Measurements from ENCODE around the gene ARMC8. TPM values are rescaled to one million over a fixed set of nuclear protein-coding genes. Genes with fewer than 3 reads are reported as not detected.
"Not testable (repeated sequence)": the region's sequence is repeated elsewhere in the genome, so short reads cannot be mapped to it uniquely, and the experiment has no call there.

ARMC8 gene
- total RNA-seq: 48.9 TPM

- ATAC-seq: peak; percentile 84
- peak; percentile 75 for DNase-seq (ENCODE audit: low spot score)
- intact Hi-C loops (cut with DNase I): no loop called here
These were observed at the start of gene ARMC8 for GRCh38 chr3:138187296-138188012. ARMC8 (plus strand) TSS chr3:138187301; CDS start chr3:138187555, 254 bp downstream.

GRCh38 chr3:138137861-138138260 is 49.2 kb upstream of the ARMC8 start:
- intact Hi-C loops (cut with DNase I): no loop called here
- ATAC-seq (no peak), DNase-seq (ENCODE audit: low spot score) (no peak)

- no peak for ATAC-seq
- intact Hi-C loops (cut with DNase I): no loop called here
- DNase-seq (ENCODE audit: low spot score): no peak
These were observed 47.4 kb upstream of the ARMC8 start for GRCh38 chr3:138139691-138140090.

GRCh38 chr3:138140940-138141339 is 46.2 kb upstream of the ARMC8 start:
- intact Hi-C loops (cut with DNase I): no loop called here
- DNase-seq (ENCODE audit: low spot score) (no peak), ATAC-seq (no peak)

- intact Hi-C loops (cut with DNase I); ATAC-seq; DNase-seq (ENCODE audit: low spot score): not testable (repeated sequence)
These were observed 44.9 kb upstream of the ARMC8 start for GRCh38 chr3:138142181-138142580.

GRCh38 chr3:138148503-138148902 is 38.6 kb upstream of the ARMC8 start:
- DNase-seq (ENCODE audit: low spot score) (no peak), ATAC-seq (no peak)
- intact Hi-C loops (cut with DNase I): no loop called here

- DNase-seq (ENCODE audit: low spot score) (no peak), ATAC-seq (no peak)
- intact Hi-C loops (cut with DNase I): no loop called here
These were observed 32.6 kb upstream of the ARMC8 start for GRCh38 chr3:138154534-138154933.

- ATAC-seq (no peak), DNase-seq (ENCODE audit: low spot score) (no peak)
- intact Hi-C loops (cut with DNase I): no loop called here
These were observed 29.4 kb upstream of the ARMC8 start for GRCh38 chr3:138157743-138158142.

- no peak for DNase-seq (ENCODE audit: low spot score)
- intact Hi-C loops (cut with DNase I): no loop called here
- no peak for ATAC-seq
These were observed 22.0 kb upstream of the ARMC8 start for GRCh38 chr3:138165061-138165460.

GRCh38 chr3:138172625-138173024 is 14.5 kb upstream of the ARMC8 start:
- intact Hi-C loops (cut with DNase I): no loop called here
- DNase-seq (ENCODE audit: low spot score) (no peak), ATAC-seq (no peak)

- ATAC-seq: peak; percentile 5
- no peak for DNase-seq (ENCODE audit: low spot score)
- intact Hi-C loops (cut with DNase I): no loop called here
These were observed 13.2 kb upstream of the ARMC8 start for GRCh38 chr3:138173769-138174420.

GRCh38 chr3:138174421-138175131 is 12.5 kb upstream of the ARMC8 start, which contains the start of gene DBR1:
DBR1 (minus strand) TSS chr3:138174921; CDS start chr3:138174795, 126 bp downstream.
- intact Hi-C loops (cut with DNase I): no loop called here
- ATAC-seq (peak; percentile 98), DNase-seq (ENCODE audit: low spot score) (peak; percentile 85)

- ATAC-seq: no peak
- intact Hi-C loops (cut with DNase I): no loop called here
- DNase-seq (ENCODE audit: low spot score): no peak
These were observed 6.6 kb upstream of the ARMC8 start for GRCh38 chr3:138180375-138181029.

- no peak for ATAC-seq
- intact Hi-C loops (cut with DNase I): loop anchor here (2.0 kb wide), 1 partner anchor 70 kb away; the partner anchor contains the start of gene DZIP1L
- no peak for DNase-seq (ENCODE audit: low spot score)
These were observed 2.1 kb upstream of the ARMC8 start for GRCh38 chr3:138184994-138185393.

- DNase-seq (ENCODE audit: low spot score) (no peak), ATAC-seq (no peak)
- intact Hi-C loops (cut with DNase I): no loop called here
These were observed 880 bp upstream of the ARMC8 start for GRCh38 chr3:138186221-138186620.

GRCh38 chr3:138186803-138187295 is 252 bp upstream of the ARMC8 start:
- intact Hi-C loops (cut with DNase I): no loop called here
- peak; percentile 98 for ATAC-seq
- DNase-seq (ENCODE audit: low spot score): peak; percentile 92

GRCh38 chr3:138188013-138188730 is 1.1 kb downstream of the ARMC8 start:
- DNase-seq (ENCODE audit: low spot score): no peak
- peak; percentile 43 for ATAC-seq
- intact Hi-C loops (cut with DNase I): no loop called here

- intact Hi-C loops (cut with DNase I): no loop called here
- no peak for DNase-seq (ENCODE audit: low spot score)
- ATAC-seq: no peak
These were observed 8.4 kb downstream of the ARMC8 start for GRCh38 chr3:138195481-138195880.

GRCh38 chr3:138196023-138196422 is 8.9 kb downstream of the ARMC8 start:
- DNase-seq (ENCODE audit: low spot score) (no peak), ATAC-seq (no peak)
- intact Hi-C loops (cut with DNase I): no loop called here
